ENCODE data around the gene TBCA. TPM values are rescaled to one million over a fixed set of nuclear protein-coding genes. Genes with fewer than 3 reads are reported as not detected.

Gene TBCA
- total and polyA plus RNA-seq, 2 of the 13 experiments (the other 11 are each of a cell fraction or from before 2014, with no cell fraction given), result 93.8 to 309 TPM

GRCh38 chr5:77812926-77813589 is 36.9 kb upstream of the TBCA start (continued):
- peak; percentile 83 for TF ChIP-seq AHDC1 (CRISPR knock-in tag; IDR thresholded peaks at IDR 0.05; ENCODE audit: borderline replicate concordance)
- peak; percentile 72; the same call in 1 of the 2 replicates for TF ChIP-seq MEIS2 (CRISPR knock-in tag; IDR thresholded peaks at IDR 0.05)
- no peak for TF ChIP-seq AGO2 (optimal IDR thresholded peaks at IDR 0.05; ENCODE audit: low read depth, low read length)
- TF ChIP-seq ZNF292 (CRISPR knock-in tag; IDR thresholded peaks at IDR 0.05; ENCODE audit: borderline replicate concordance, low read depth), result peak; percentile 81; the same call in 1 of the 2 replicates
- no peak for TF ChIP-seq SP5 (CRISPR knock-in tag; IDR thresholded peaks at IDR 0.05; ENCODE audit: borderline replicate concordance, low read depth)
- no peak for TF ChIP-seq ZNF33B (CRISPR knock-in tag; IDR thresholded peaks at IDR 0.05)
- TF ChIP-seq MIXL1 (CRISPR knock-in tag; IDR thresholded peaks at IDR 0.05), result 0 out of 2 replicates have a peak, but pooled peaks have one; percentile 68
- no peak for TF ChIP-seq ZNF224 (CRISPR knock-in tag; IDR thresholded peaks at IDR 0.05)
- TF ChIP-seq PHF21A (CRISPR knock-in tag; IDR thresholded peaks at IDR 0.05), result peak; percentile 85
- TF ChIP-seq KLF16 (CRISPR knock-in tag; IDR thresholded peaks at IDR 0.05), result peak in 1 of 2 experiments; percentile 69; a peak in 1 of 4 replicates
- peak; percentile 51 for TF ChIP-seq ZNF781 (CRISPR knock-in tag; IDR thresholded peaks at IDR 0.05; ENCODE audit: borderline replicate concordance, not compliant biosample characterization)
- TF ChIP-seq TBL1XR1 (IDR thresholded peaks at IDR 0.05; ENCODE audit: borderline replicate concordance, low read length, partially characterized antibody), result no peak
- 0 out of 2 replicates have a peak, but pooled peaks have one; percentile 26 for TF ChIP-seq HIVEP1 (CRISPR knock-in tag; IDR thresholded peaks at IDR 0.05)
- peak; percentile 87; the same call in 1 of the 2 replicates for TF ChIP-seq TFAP4 (IDR thresholded peaks at IDR 0.05; ENCODE audit: borderline replicate concordance, low read depth)
- peak; percentile 82 for TF ChIP-seq HDAC2 (CRISPR knock-in tag; IDR thresholded peaks at IDR 0.05)
- TF ChIP-seq NFE2 (CRISPR knock-in tag; IDR thresholded peaks at IDR 0.05), result no peak
- peak; percentile 93 for TF ChIP-seq GATAD2A (CRISPR knock-in tag; IDR thresholded peaks at IDR 0.05)
- no peak for TF ChIP-seq ZNF432 (CRISPR knock-in tag; IDR thresholded peaks at IDR 0.05; ENCODE audit: borderline replicate concordance)
- no peak for TF ChIP-seq GTF3A (CRISPR knock-in tag; conservative IDR thresholded peaks at IDR 0.05)
- TF ChIP-seq CBX1 (IDR thresholded peaks at IDR 0.05; ENCODE audit: low read depth), result no peak
- TF ChIP-seq ZNF670 (CRISPR knock-in tag; IDR thresholded peaks at IDR 0.05; ENCODE audit: borderline replicate concordance), result peak; percentile 65; the same call in 1 of the 2 replicates

Data from HepG2 (cell line).